SK-N-MC (cell line): ENCODE measurements around the gene CDH23.

Experiments
- DNase-seq: peaks from one replicate; pipeline ENCODE4 v3.0.0-alpha.2; 2011; ENCODE audit warnings: low read depth, low spot score
- H3K27ac ChIP-seq: fragments of 200-600 bp; sonication (generic); 2 replicates; pipeline ENCODE4 v1.5.1; 2016; ENCODE audit warnings: mixed run types
- H3K36me3 ChIP-seq: fragments of 200-600 bp; sonication (generic); 2 replicates; pipeline ENCODE4 v1.6.1; 2017; ENCODE audit warnings: antibody characterized with exemption, low read length, mixed read lengths; ENCODE audit not compliant: insufficient read depth
- H3K4me3 ChIP-seq: fragments of 200-600 bp; sonication (generic); 2 replicates; pipeline ENCODE4 v1.5.1; 2016
- H3K9ac ChIP-seq: fragments of 200-600 bp; sonication (generic); 2 replicates; pipeline ENCODE4 v1.8.0; 2017; ENCODE audit warnings: mixed run types, mixed read lengths; ENCODE audit not compliant: insufficient read length
- H3K9me3 ChIP-seq: fragments of 200-600 bp; sonication (generic); 2 replicates; pipeline ENCODE4 v1.6.1; 2017; ENCODE audit warnings: low read depth, mild to moderate bottlenecking, antibody characterized with exemption, low read length, moderate library complexity, mixed read lengths
- EZH2 ChIP-seq: fragments of 200-600 bp; sonication (generic); IDR thresholded peaks from one replicate; pipeline ENCODE4 v1.6.1; 2017; ENCODE audit warnings: antibody characterized with exemption
- FOXP2 ChIP-seq: optimal IDR thresholded peaks from 2 replicates; pipeline ENCODE3; 2011; ENCODE audit warnings: mild to moderate bottlenecking, moderate library complexity; ENCODE audit not compliant: insufficient read depth; ENCODE audit errors: extremely low read length, control extremely low read depth
- POLR2AphosphoS5 ChIP-seq: IDR thresholded peaks from 2 replicates; pipeline ENCODE4 v1.6.1; 2012; ENCODE audit warnings: mild to moderate bottlenecking, low read depth, low read length, borderline replicate concordance

Gene CDH23

GRCh38 chr10:71516890-71517289, 120.2 kb downstream of the CDH23 start:
- DNase-seq = no peak
- H3K9ac ChIP-seq = no peak overlapping the region
- H3K27ac ChIP-seq = no peak overlapping the region
- TF ChIP-seq POLR2AphosphoS5 (no peak), FOXP2 (no peak), EZH2 (no peak)
- no peaks in the 10 kb centered on the region for H3K9me3 ChIP-seq
- H3K4me3 ChIP-seq = no peak overlapping the region
- no peaks in the 10 kb centered on the region for H3K36me3 ChIP-seq

GRCh38 chr10:71517298-71518169, 120.8 kb downstream of the CDH23 start:
- H3K9me3 ChIP-seq = no peaks in the 10 kb centered on the region
- no peaks in the 10 kb centered on the region for H3K36me3 ChIP-seq
- H3K9ac ChIP-seq = no peak overlapping the region
- H3K27ac ChIP-seq = no peak overlapping the region
- no peak for DNase-seq
- H3K4me3 ChIP-seq = no peak overlapping the region
- TF ChIP-seq FOXP2 = no peak
- no peak for TF ChIP-seq POLR2AphosphoS5
- no peak for TF ChIP-seq EZH2

- TF ChIP-seq FOXP2 (no peak), POLR2AphosphoS5 (no peak), EZH2 (no peak)
- Histone ChIP-seq H3K27ac (no peak overlapping the region), H3K9ac (no peak overlapping the region), H3K9me3 (no peaks in the 10 kb centered on the region), H3K4me3 (no peak overlapping the region), H3K36me3 (no peaks in the 10 kb centered on the region)
- DNase-seq = no peak
These were observed 123.3 kb downstream of the CDH23 start for GRCh38 chr10:71520042-71520441.

- Histone ChIP-seq H3K9me3 (no peaks in the 10 kb centered on the region), H3K27ac (no peak overlapping the region), H3K4me3 (no peak overlapping the region), H3K36me3 (no peaks in the 10 kb centered on the region), H3K9ac (no peak overlapping the region)
- TF ChIP-seq FOXP2 = no peak
- TF ChIP-seq POLR2AphosphoS5 = no peak
- TF ChIP-seq EZH2 = no peak
- no peak for DNase-seq
These were observed 125.1 kb downstream of the CDH23 start for GRCh38 chr10:71521504-71522441.

GRCh38 chr10:71522442-71523144, 125.9 kb downstream of the CDH23 start:
- no peak for TF ChIP-seq EZH2
- TF ChIP-seq POLR2AphosphoS5 = no peak
- TF ChIP-seq FOXP2 = no peak
- Histone ChIP-seq H3K9ac (no peak overlapping the region), H3K9me3 (no peaks in the 10 kb centered on the region), H3K27ac (no peak overlapping the region), H3K4me3 (no peak overlapping the region), H3K36me3 (no peaks in the 10 kb centered on the region)
- DNase-seq = no peak

- TF ChIP-seq POLR2AphosphoS5 = no peak
- no peak for TF ChIP-seq FOXP2
- TF ChIP-seq EZH2 = no peak
- Histone ChIP-seq H3K9ac (no peak overlapping the region), H3K4me3 (no peak overlapping the region)
These were observed 127.0 kb downstream of the CDH23 start for GRCh38 chr10:71523756-71524155.

GRCh38 chr10:71525092-71525491, 128.4 kb downstream of the CDH23 start:
- Histone ChIP-seq H3K9ac (no peak overlapping the region), H3K36me3 (no peaks in the 10 kb centered on the region), H3K4me3 (no peak overlapping the region), H3K9me3 (no peaks in the 10 kb centered on the region), H3K27ac (no peak overlapping the region)
- no peak for DNase-seq
- no peak for TF ChIP-seq EZH2
- no peak for TF ChIP-seq FOXP2
- TF ChIP-seq POLR2AphosphoS5 = no peak

More at GRCh38 chr10:71523756-71524155, 127.0 kb downstream of the CDH23 start:
- Histone ChIP-seq H3K27ac (no peak overlapping the region), H3K9me3 (no peaks in the 10 kb centered on the region), H3K36me3 (no peaks in the 10 kb centered on the region)
- no peak for DNase-seq

GRCh38 chr10:71525721-71526120, 129.0 kb downstream of the CDH23 start:
- no peak for DNase-seq
- no peaks in the 10 kb centered on the region for H3K9me3 ChIP-seq
- no peak overlapping the region for H3K9ac ChIP-seq
- no peak overlapping the region for H3K27ac ChIP-seq
- no peaks in the 10 kb centered on the region for H3K36me3 ChIP-seq
- H3K4me3 ChIP-seq = no peak overlapping the region
- TF ChIP-seq POLR2AphosphoS5 (no peak), EZH2 (no peak)
